GM19193 (cell line): ENCODE data around the gene ARID3A.

Source experiments
- POLR2A ChIP-seq: IDR thresholded peaks from 4 replicates; pipeline ENCODE4 v1.6.1; 2011; ENCODE audit not compliant: insufficient read depth, insufficient read length; ENCODE audit errors: extremely low read depth

Gene ARID3A

DNA sequence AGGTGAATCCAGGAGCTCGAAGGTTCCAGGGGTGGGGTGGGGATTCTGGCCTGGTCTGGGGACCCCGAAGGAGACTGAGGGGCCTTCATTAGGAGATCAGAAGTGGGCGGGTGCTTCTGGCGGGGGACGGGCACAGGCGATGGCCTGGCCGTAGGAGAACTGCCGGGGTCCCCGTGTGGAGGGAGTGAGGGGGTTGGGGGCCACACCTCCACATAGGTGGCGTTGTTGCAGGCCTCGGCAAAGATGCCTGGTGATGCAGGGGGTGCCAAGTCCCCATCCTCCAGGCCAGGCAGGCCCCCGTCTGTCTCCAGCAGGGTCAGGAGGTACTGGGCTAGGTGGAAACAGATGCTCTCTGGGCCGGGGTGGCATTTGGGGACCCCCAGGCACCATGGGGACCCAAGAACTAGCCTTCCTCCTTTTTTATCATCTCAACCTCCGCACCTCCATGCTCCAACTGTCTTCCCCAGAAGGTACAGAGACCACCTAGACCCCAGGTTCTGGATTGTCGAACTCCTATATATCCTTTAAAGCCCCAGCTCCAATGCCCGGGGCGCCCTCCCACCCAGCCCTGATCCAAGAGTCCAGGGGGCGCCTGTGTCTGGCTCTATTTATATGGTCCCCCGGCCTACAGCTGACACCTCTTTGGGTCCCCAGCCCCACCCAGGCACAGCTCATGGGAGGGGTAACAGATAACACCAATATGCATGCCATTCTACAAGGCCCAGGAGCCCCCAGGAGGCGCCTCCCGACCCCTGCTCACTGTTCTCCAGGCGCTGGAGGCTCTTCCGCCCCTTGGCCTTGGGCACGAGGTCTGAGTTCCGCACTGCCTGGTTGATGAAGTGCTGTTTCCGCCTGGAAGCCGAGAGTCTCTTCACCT is 24.4 kb upstream of the ARID3A start:
- no peak for TF ChIP-seq POLR2A

DNA sequence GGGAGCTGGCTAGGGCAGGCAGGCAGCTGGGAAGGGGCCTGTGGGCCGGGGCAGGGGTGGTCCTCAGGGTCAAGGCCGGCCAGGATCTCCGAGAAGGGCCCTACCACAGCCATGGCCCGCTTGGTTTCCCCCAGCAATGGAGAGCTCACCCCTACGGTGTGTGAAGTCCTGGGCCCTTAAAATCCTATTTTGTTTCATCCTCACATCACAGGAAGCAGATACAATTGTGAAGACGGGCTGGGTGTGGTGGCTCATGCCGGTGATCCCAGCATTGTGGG is 23.8 kb upstream of the ARID3A start:
- TF ChIP-seq POLR2A = no peak

DNA sequence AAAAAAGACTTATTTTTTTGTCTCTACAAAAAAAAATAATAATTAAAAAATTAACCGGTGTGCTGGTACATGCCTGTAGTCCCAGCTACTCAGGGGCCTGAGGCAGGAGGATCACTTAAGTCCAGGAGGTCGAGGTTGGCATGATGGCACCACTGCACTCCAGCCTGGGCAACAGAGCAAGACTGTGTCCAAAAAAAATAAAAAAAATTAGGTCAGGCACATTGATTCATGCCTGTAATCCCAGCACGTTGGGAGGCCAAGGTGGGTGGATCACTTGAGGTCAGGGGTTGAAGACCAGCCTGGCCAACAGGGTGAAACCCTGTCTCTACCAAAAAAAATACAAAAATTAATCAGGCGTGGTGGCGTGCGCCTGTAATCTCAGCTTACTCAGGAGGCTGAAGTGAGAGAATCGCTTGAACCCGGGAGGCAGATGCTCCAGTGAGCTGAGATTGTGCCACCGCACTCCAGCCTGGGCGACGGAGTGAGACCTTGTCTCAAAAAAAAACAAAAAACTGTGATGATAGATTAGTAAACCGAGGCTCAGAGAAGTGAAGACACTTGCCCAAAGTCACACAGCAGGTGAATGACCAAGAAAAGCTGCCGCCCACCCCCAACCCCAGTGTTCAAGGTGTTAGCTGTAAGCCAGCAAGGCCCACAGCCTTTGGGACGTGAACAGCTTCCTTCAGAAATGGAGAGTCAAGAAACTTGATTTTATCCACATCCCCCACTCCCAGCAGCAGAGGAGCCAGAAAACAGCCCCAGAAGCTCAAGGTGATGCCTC is 23.2 kb upstream of the ARID3A start:
- no peak for TF ChIP-seq POLR2A

DNA sequence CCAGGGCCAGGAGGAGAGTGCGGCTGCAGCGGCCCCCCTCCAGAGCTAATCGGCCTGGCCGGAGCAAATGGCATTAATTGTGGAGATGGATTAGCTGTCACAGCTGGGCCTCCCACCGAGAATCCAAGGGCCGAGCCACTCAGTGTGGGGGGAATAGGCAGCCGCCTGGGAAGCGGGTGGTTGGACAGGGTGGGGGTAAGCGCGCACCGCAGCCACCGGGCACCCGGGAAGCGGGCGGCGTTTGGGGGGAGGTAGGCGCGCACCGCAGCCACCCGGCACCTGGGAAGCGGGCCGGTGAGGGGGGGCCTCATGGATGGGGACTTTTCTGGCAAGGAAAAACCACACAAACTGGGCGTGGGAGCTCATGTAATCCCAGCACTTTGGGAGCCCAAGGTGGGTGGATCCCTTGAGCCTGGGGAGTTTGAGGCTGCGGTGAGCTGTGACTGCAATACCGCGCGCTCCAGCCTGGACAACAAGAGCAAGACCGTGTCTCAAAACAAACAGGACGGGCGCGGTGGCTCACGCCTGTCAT is 22.5 kb upstream of the ARID3A start:
- TF ChIP-seq POLR2A = no peak

DNA sequence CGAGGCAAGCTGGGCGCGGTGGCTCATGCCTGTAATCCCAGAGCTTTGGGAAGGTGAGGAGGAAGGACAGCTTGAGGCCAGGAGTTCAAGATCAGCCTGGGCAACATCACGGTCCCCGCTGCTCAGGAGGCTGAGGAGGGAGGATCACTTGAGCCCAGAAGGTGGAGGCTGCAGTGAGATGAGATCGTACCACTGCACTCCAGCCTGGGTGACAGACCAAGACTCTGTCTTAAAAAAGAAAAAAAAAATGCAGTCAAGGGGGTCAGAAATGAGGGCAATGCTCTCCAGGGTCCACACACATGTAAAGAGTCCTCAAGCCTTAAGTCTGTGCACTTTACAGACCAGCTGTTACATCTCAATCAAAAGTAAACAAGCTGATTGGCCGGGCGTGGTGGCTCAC is 21.3 kb upstream of the ARID3A start:
- no peak for TF ChIP-seq POLR2A

DNA sequence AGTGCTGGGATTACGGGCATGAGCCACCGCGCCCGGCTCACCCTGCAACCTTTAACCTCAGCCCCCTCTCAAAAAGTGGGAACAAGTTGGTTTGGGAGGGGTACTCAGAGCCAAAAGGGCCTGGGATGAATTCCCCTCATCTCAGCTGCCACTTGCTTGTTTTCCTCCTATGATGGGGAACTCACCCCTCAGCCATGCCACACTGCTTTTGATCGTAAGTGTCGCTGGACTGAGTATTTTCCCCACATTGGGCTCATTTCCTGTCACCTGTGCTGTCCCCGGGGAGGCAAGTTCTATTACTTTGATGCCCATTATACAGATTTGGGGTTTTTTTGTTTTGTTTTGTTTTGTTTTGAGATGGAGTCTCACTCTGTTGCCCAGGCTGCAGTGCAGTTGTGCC is 19.4 kb upstream of the ARID3A start:
- no peak for TF ChIP-seq POLR2A

DNA sequence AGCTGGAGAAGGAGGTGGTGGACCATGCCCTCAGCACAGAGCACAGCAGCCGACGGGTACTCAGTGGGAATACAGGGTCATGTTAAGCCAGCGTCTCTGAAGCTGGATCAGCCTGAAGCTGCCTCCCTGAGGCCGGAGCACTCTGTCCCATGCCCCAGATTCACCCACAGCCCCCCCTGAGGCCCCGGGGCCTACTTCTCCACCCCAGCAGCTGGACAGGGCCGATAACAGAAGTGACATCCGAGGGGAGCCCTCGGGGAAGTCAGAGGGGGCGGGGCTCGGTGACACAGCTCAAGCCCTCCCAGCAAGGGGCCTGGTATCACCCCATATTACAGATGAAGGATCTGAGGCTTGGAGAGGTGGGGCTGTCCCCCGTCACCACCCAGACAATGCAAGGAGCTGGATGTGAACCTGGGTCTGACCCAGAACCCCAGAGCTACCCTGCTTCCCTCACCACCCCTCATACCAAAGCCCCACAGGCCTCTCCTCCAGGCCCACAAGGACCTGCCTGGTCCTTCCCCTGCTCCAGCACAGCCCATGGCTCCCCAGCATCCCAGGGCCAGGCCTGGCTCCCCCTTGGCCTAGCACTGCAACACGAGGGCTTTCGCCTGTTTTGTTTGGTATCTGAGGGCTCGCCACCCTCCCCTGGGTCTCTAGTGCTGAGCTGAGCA is 18.5 kb upstream of the ARID3A start:
- TF ChIP-seq POLR2A = no peak

DNA sequence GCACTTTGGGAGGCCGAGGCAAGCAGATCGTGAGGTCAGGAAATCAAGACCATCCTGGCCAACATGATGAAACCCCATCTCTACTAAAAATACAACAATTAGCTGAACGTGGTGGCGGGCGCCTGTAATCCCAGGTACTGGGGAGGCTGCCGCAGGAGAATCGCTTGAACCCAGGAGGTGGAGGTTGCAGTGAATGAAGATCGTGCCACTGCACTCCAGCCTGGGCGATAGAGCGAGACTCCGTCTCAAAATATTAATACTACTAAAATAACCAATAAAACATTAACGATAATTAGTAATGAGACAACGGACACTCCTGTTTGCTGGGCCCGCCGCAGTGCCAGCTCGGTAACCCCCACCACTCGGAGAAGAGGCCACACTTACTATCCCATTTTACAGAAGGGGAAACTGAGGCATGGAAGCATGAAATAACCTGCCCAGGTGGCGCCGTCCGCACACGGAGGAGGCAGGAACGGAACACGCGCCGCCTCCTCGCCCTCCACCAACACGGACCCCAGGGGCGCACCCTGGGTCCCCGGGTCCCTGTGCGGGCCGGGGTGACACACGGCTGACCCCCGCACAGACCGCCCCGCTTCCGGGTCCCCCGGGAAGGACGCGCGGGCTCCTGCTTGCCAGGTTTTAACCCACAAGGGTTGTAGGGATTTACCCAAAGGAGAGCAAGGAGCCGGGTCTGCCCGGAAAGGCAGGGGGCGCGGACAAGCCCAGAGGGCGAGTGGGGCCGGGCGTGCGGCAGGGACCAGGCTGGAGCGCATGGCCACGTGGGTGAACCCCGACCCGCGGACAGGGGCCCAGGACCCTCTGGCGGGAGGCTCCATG is 14.4 kb upstream of the ARID3A start:
- no peak for TF ChIP-seq POLR2A

DNA sequence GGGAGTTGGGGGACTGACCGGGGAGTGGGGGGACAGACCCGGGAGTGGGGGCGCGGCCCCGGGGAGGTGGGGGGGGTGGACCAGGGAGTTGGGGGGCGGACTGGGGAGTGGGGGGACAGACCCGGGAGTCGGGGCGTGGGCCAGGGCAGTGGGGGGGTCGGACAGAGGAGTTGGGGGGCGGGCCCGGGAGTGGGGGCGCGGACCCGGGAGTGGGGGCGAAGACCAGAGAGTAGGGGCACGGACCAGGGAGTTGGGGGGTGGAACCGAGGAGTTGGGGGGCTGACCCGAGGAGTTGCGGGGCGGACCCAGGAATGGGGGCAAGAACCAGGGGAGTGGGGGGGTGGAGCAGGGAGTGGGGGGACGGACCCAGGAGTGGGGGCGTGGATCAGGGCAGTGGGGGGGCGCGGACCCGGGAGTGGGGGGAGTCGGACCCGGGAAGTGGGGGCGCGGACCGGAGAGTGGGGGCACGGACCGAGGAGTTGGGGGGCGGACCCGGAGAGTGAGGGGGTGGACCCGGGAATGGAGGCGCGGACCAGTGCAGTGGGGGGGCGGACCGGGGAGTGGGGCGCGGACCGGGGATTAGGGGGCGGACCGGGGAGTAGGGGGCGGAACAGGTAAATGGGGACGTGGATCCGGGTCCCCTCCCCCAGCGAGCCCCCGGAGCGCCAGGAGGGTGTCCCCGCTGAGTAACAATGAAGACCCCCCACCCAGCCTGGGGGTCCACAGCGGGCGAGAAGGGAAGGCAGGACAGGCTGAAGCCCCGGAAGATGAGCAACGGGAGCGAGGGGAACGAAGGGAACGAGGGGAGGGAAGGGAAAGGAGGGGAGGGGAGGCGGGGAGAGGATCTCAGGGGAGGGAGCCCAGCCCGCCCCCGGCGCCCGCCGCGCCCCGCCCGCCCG is 13.4 kb upstream of the ARID3A start:
- no peak for TF ChIP-seq POLR2A

DNA sequence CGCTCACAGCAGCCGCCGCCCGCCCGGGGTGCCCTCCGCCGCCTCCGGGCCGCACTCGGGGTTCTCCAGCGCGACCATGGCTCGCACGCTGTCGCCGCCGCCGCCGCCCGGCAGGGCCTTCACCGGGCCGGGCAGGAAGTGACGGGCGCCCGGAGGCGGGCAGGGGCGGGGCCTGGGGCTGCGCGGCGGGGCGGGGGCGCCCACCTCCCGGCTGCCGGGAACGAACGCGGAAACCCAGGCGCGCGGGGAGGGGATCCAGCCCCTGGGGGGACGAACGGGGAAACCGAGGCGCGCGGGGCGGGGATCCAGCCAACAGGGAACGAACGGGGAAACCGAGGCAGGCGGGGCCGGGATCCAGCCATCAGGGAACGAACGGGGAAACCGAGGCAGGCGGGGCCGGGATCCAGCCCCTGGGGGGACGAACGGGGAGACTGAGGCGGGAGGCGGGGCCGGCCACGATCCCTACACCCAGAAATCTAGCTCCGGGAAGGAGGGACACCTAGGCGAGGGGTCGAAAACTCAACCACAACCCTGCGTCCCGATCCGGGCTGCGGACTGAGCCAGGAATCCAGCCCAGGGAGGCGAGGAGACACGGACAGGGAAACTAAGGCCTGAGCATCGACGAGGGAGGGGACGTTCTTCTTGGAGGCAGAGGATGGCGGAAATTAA is 12.6 kb upstream of the ARID3A start, which contains the start of gene R3HDM4:
R3HDM4 (minus strand) TSS at position 140 of the 669 bp plus-strand sequence; CDS start at position 78, 62 bp downstream.
- TF ChIP-seq POLR2A = peak; percentile 65

DNA sequence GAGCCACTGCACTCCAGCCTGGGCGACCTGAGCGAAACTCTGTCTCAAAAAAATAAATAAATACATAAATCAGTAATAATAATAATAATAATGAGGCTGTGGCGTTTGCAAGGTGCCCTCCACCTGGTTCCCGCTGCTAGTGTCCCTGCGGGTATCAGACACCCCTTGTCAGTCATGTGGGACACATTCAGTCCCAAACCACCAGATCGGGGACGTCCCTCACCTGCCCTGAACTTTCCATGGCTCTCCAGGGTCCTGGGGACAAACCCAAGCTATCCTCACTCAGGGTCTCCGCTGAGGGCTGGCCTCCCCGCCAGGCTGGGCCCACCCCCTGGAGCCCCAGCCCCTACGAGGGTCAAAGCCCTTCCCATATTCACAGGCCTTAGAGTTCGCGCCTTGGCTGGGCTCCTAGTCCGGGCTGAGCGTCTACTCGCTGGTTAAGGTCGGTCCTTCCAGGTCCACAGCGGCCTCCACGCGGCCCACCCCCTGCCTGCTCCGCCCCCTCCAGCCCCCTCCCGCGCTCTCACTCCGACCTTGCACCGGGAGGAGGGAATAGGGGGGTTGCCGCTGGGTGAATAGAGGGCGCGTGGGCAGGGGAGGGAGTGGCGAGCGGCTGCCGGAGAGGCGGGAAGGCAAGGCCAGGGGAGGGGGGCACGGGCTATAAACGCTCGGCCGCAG is 9.1 kb upstream of the ARID3A start:
- no peak for TF ChIP-seq POLR2A

DNA sequence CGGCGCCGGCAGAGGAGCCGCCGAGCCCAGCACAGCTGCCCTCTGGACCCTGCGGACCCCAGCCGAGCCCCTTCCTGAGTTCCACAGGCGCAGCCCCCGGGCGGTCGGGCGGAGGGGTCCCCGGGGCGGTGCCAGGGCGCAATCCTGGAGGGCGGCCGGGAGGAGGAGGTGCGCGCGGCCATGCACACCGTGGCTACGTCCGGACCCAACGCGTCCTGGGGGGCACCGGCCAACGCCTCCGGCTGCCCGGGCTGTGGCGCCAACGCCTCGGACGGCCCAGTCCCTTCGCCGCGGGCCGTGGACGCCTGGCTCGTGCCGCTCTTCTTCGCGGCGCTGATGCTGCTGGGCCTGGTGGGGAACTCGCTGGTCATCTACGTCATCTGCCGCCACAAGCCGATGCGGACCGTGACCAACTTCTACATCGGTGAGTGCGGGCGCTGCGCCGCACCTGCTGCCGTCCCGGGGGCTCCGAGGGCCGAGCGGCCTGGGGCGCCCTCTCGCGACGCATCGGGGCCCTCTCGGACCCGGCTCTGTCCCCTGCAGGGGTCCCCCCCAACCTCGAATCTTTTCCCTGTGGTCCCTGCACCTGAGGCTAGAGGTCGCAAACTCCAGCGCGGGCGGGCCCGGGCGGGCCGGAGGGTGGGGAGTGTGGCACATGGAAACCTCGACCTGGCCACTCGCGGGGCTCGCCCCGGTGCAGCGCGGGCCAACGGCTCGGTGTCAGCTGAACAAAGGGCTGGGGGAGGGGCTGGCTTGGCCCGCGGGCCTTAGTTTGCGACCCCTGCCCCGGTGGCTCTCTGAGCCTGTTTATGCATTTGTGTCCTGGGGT is 8.3 kb upstream of the ARID3A start, which contains the start of gene KISS1R:
KISS1R (plus strand) TSS at position 11 of the 829 bp plus-strand sequence; CDS start at position 181, 170 bp downstream.
- no peak for TF ChIP-seq POLR2A

DNA sequence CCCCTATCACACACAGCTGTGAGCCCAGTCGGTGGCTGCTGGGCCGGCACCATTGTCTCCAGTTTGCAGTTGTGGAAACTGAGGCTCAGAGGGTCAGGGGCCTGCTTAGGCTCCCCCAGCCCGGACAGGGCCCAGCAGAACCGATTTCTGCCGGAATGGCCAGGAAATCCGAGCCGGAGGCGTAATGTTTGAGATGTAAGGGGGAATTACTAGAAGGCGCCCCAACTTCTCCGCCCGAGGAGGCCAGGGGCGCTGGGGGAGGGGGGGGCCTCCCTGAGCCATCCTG is 7.7 kb upstream of the ARID3A start:
- TF ChIP-seq POLR2A = no peak
